OCI-LY3 (cell line): ENCODE data around the gene CD2AP.
A peak's percentile ranks its signal among the peaks of the same experiment; 100 is the strongest.

Source experiments
- H2AFZ ChIP-seq: fragments of 200-600, 300-600 bp; shearing (Covaris generic); 2 replicates; pipeline ENCODE4 v1.6.0; 2014; ENCODE audit warnings: antibody characterized with exemption, low read depth, low read length
- H3K27ac ChIP-seq: fragments of 200-600, 300-600 bp; sonication (generic); 2 replicates; pipeline ENCODE4 v1.5.1; 2014; ENCODE audit warnings: mild to moderate bottlenecking, low read length, moderate library complexity, mixed read lengths
- H3K27me3 ChIP-seq: fragments of 200-600, 300-600 bp; sonication (generic); 2 replicates; pipeline ENCODE4 v1.6.1; 2014; ENCODE audit warnings: low read depth, low read length, mixed read lengths
- H3K36me3 ChIP-seq: fragments of 200-600, 300-600 bp; sonication (generic); replicated peaks from 2 replicates; pipeline ENCODE3; 2014; ENCODE audit warnings: low read depth, low read length, mixed read lengths
- H3K4me1 ChIP-seq: fragments of 300-600, 200-600 bp; sonication (generic); 2 replicates; pipeline ENCODE4 v1.6.1; 2014; ENCODE audit warnings: low read length, mixed read lengths
- H3K4me2 ChIP-seq: fragments of 200-600, 300-600 bp; sonication (generic); 2 replicates; pipeline ENCODE4 v1.6.1; 2014; ENCODE audit warnings: low read length, mixed read lengths
- H3K4me3 ChIP-seq: fragments of 300-600, 200-600 bp; sonication (generic); 2 replicates; pipeline ENCODE4 v1.5.1; 2014; ENCODE audit warnings: antibody characterized with exemption, mild to moderate bottlenecking, low read length, moderate library complexity
- H3K79me2 ChIP-seq: fragments of 300-600, 200-600 bp; shearing (Covaris generic); 2 replicates; pipeline ENCODE4 v1.6.1; 2014; ENCODE audit warnings: mild to moderate bottlenecking, low read length, mixed read lengths
- H3K9ac ChIP-seq: fragments of 300-600, 200-600 bp; shearing (Covaris generic); 2 replicates; pipeline ENCODE4 v1.6.0; 2014; ENCODE audit warnings: mild to moderate bottlenecking, low read length, moderate library complexity
- H3K9me3 ChIP-seq: fragments of 200-600, 300-600 bp; shearing (Covaris generic); 2 replicates; pipeline ENCODE4 v1.6.1; 2014; ENCODE audit warnings: low read length, mixed read lengths; ENCODE audit not compliant: insufficient read depth
- H4K20me1 ChIP-seq: fragments of 200-600, 300-600 bp; sonication (generic); 2 replicates; pipeline ENCODE4 v1.6.1; 2016; ENCODE audit warnings: low read length, mixed read lengths; ENCODE audit not compliant: insufficient read depth
- EZH2phosphoT487 ChIP-seq: fragments of 200-600 bp; shearing (Covaris generic); IDR thresholded peaks from 2 replicates; pipeline ENCODE4 v1.6.1; 2018; ENCODE audit warnings: antibody characterized with exemption, mixed run types, low read depth
- TF ChIP-seq, protein P1 (sequence below): fragments of 200-600, 300-600 bp; sonication (generic); IDR thresholded peaks from 2 replicates; pipeline ENCODE4 v1.5.1; 2014; ENCODE audit warnings: antibody characterized with exemption, low read length, low read depth

The CD2AP gene

DNA sequence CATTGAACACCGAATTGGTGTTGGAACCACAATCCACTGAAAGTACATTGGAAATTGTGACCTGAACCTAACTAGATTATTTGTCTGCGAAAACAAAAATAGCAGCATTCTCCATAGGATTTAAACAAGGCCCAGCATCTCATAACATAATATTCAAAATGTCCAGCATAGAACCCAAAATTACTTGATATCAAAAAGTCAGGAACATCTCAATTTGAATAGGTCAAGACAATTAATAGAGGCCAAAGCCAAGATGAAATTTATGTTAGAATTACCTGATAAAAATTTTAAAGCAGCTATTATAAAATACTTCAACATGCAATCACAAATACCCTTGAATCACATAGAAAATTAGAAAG, 42.4 kb upstream of the CD2AP start:
- H3K4me2 ChIP-seq: no peak overlapping the region
- no peaks in the 10 kb centered on the region for H3K36me3 ChIP-seq
- no peak for TF ChIP-seq EZH2phosphoT487
- TF ChIP-seq, protein P1, sequence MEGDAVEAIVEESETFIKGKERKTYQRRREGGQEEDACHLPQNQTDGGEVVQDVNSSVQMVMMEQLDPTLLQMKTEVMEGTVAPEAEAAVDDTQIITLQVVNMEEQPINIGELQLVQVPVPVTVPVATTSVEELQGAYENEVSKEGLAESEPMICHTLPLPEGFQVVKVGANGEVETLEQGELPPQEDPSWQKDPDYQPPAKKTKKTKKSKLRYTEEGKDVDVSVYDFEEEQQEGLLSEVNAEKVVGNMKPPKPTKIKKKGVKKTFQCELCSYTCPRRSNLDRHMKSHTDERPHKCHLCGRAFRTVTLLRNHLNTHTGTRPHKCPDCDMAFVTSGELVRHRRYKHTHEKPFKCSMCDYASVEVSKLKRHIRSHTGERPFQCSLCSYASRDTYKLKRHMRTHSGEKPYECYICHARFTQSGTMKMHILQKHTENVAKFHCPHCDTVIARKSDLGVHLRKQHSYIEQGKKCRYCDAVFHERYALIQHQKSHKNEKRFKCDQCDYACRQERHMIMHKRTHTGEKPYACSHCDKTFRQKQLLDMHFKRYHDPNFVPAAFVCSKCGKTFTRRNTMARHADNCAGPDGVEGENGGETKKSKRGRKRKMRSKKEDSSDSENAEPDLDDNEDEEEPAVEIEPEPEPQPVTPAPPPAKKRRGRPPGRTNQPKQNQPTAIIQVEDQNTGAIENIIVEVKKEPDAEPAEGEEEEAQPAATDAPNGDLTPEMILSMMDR: no peak
- H3K27ac ChIP-seq: no peak overlapping the region
- no peak overlapping the region for H2AFZ ChIP-seq
- no peaks in the 10 kb centered on the region for H3K9me3 ChIP-seq
- H3K27me3 ChIP-seq: peaks cover 25% of the 10 kb centered on the region
- 0 out of 2 replicates have a peak, but pooled peaks cover 4% of the 10 kb centered on the region for H4K20me1 ChIP-seq
- no peak overlapping the region for H3K4me3 ChIP-seq
- H3K4me1 ChIP-seq: peaks cover 32% of the 10 kb centered on the region
- H3K9ac ChIP-seq: no peak overlapping the region
- H3K79me2 ChIP-seq: no peaks in the 10 kb centered on the region

DNA sequence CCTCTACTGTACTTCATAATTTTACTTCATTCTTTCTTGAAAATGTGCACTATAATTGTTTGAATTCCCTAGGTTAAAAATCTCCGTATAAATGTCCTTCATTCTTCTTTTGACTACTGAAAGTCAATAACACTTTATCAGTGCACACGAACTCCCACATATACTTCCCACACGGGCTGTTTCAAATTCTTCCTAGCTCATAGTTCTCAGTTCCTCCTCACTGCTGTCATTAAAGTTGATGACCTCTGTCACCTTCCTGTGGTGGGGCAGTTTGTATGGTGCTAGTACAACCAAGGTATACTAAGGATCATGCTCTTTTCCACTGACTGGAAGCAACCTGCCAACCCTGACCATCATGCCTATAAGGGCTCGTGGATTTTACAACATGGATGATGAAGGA, 40.0 kb upstream of the CD2AP start:
- Histone ChIP-seq H3K9me3 (no peaks in the 10 kb centered on the region), H3K4me3 (peak overlapping the region; percentile 35), H3K9ac (no peak overlapping the region), H3K27ac (no peak overlapping the region), H4K20me1 (0 out of 2 replicates have a peak, but pooled peaks cover 4% of the 10 kb centered on the region), H3K27me3 (peaks cover 29% of the 10 kb centered on the region), H3K36me3 (no peaks in the 10 kb centered on the region), H3K4me1 (peaks cover 32% of the 10 kb centered on the region), H3K4me2 (peak overlapping the region; percentile 56), H3K79me2 (no peaks in the 10 kb centered on the region), H2AFZ (no peak overlapping the region)
- TF ChIP-seq, protein P1: no peak
- TF ChIP-seq EZH2phosphoT487: no peak

- Histone ChIP-seq H3K4me1 (peaks cover 32% of the 10 kb centered on the region), H3K4me2 (peak overlapping the region; percentile 61), H3K9me3 (no peaks in the 10 kb centered on the region)
Measured at GRCh38 chr6:47438481-47439347, 38.9 kb upstream of the CD2AP start.

DNA sequence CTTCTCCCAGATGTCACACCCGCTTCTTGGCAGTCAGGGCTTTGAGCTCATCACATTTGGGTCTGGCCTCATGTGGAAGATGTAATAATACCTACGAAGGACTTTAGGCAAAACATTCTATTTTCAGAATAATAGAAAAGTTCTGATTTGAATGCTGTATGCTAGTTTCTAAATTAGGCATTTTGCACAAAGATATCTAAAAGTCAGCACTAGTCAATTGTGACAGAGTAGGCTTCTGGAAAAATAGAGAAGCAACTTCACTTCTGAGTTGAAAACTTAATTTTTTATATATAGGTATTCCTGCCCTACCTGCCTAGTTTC, 38.3 kb upstream of the CD2AP start:
- peaks cover 29% of the 10 kb centered on the region for H3K27me3 ChIP-seq
- H3K9me3 ChIP-seq: no peaks in the 10 kb centered on the region
- no peaks in the 10 kb centered on the region for H3K36me3 ChIP-seq
- no peaks in the 10 kb centered on the region for H3K79me2 ChIP-seq
- 0 out of 2 replicates have a peak, but pooled peaks cover 4% of the 10 kb centered on the region for H4K20me1 ChIP-seq
- no peak overlapping the region for H2AFZ ChIP-seq
- H3K4me3 ChIP-seq: peak overlapping the region; percentile 31
- H3K4me2 ChIP-seq: peak overlapping the region; percentile 61
- H3K9ac ChIP-seq: no peak overlapping the region
- no peak overlapping the region for H3K27ac ChIP-seq
- peaks cover 32% of the 10 kb centered on the region for H3K4me1 ChIP-seq
- TF ChIP-seq, protein P1: no peak

More at GRCh38 chr6:47438481-47439347, 38.9 kb upstream of the CD2AP start:
- Histone ChIP-seq H3K79me2 (no peaks in the 10 kb centered on the region), H3K27ac (no peak overlapping the region), H3K4me3 (peak overlapping the region; percentile 31), H4K20me1 (0 out of 2 replicates have a peak, but pooled peaks cover 4% of the 10 kb centered on the region), H3K9ac (no peak overlapping the region), H2AFZ (no peak overlapping the region), H3K36me3 (no peaks in the 10 kb centered on the region), H3K27me3 (peaks cover 29% of the 10 kb centered on the region)
- no peak for TF ChIP-seq EZH2phosphoT487
- TF ChIP-seq, protein P1: no peak
